ENCODE measurements around the gene PSMA5.

Gene PSMA5

GRCh38 chr1:109444346-109444745 is 18.1 kb upstream of the PSMA5 start:
- no peaks in the 10 kb centered on the region for H3K27me3 ChIP-seq (ENCODE audit: insufficient read depth, insufficient read length)

DNA sequence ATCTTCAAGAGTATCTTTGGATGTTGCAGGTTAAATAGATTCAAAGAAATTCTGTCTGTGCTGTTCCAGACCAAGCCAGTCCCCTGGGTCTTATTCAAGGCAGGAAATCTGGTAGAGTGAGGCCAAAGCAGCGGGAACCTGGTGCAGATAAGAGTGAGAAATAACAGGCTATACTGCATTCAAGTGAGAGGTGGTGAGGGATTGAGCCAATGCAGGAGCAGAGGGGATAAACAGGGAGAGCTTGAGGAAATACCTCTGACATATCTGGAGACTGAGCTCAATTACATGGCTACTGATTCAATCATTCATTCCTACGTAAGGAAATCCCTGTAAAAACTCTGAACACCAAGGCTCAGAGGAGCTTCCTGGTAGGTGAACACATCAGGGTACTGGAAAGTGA is 17.2 kb upstream of the PSMA5 start:
- no peak for TF ChIP-seq YY1 (IDR thresholded peaks at IDR 0.05; ENCODE audit: insufficient read depth, insufficient read length)
- no peak for TF ChIP-seq SUZ12 (IDR thresholded peaks at IDR 0.05; ENCODE audit: extremely low read depth, insufficient read depth, insufficient read length)
- TF ChIP-seq ZNF274 (IDR thresholded peaks at IDR 0.05; ENCODE audit: low read depth, low read length) = no peak
- Histone ChIP-seq H3K9me3 (ENCODE audit: insufficient read depth, low read length) (peaks cover 6% of the 10 kb centered on the region; the same call in 1 of the 2 replicates), H3K4me1 (ENCODE audit: insufficient read depth, insufficient read length) (no peaks in the 10 kb centered on the region), H3K27me3 (ENCODE audit: insufficient read depth, insufficient read length) (no peaks in the 10 kb centered on the region), H3K4me3 (ENCODE audit: insufficient read length, low read depth) (no peak overlapping the region), H3K36me3 (ENCODE audit: insufficient read depth, insufficient read length, low read length) (no peaks in the 10 kb centered on the region), H3K9ac (ENCODE audit: insufficient read length, low read depth) (no peak overlapping the region)
- DNase-seq (ENCODE audit: low read depth, low spot score) = no peak

More at GRCh38 chr1:109444346-109444745, 18.1 kb upstream of the PSMA5 start:
- peaks cover 6% of the 10 kb centered on the region; the same call in 1 of the 2 replicates for H3K9me3 ChIP-seq (ENCODE audit: insufficient read depth, low read length)
- TF ChIP-seq YY1 (IDR thresholded peaks at IDR 0.05; ENCODE audit: insufficient read depth, insufficient read length) (no peak), ZNF274 (IDR thresholded peaks at IDR 0.05; ENCODE audit: low read depth, low read length) (no peak), SUZ12 (IDR thresholded peaks at IDR 0.05; ENCODE audit: extremely low read depth, insufficient read depth, insufficient read length) (no peak)
- no peaks in the 10 kb centered on the region for H3K36me3 ChIP-seq (ENCODE audit: insufficient read depth, insufficient read length, low read length)
- no peak for DNase-seq (ENCODE audit: low read depth, low spot score)
- no peak overlapping the region for H3K4me3 ChIP-seq (ENCODE audit: insufficient read length, low read depth)
- H3K4me1 ChIP-seq (ENCODE audit: insufficient read depth, insufficient read length) = no peaks in the 10 kb centered on the region
- no peak overlapping the region for H3K9ac ChIP-seq (ENCODE audit: insufficient read length, low read depth)

DNA sequence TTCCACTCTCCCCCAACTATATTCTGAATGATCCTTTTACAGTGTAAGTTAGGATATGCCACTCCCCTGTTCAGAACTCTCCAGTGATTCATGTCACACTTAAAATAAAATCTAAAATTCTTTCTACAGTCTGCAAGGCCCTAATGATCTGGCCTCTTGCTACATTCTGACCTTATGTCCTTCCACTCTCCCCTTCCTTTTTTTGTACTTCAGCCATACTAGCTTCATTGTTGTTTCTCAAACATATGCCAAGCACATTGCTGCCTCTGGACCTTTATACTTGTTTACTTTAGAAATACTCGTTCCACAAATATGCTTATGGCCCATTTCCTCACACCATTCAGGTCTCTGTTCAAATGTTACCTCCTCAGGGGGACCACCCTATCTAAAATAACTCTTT is 14.8 kb upstream of the PSMA5 start:
- Histone ChIP-seq H3K4me3 (ENCODE audit: insufficient read length, low read depth) (no peak overlapping the region), H3K27me3 (ENCODE audit: insufficient read depth, insufficient read length) (no peaks in the 10 kb centered on the region)
- TF ChIP-seq ZNF274 (IDR thresholded peaks at IDR 0.05; ENCODE audit: low read depth, low read length) (no peak), SUZ12 (IDR thresholded peaks at IDR 0.05; ENCODE audit: extremely low read depth, insufficient read depth, insufficient read length) (no peak), YY1 (IDR thresholded peaks at IDR 0.05; ENCODE audit: insufficient read depth, insufficient read length) (no peak)

DNA sequence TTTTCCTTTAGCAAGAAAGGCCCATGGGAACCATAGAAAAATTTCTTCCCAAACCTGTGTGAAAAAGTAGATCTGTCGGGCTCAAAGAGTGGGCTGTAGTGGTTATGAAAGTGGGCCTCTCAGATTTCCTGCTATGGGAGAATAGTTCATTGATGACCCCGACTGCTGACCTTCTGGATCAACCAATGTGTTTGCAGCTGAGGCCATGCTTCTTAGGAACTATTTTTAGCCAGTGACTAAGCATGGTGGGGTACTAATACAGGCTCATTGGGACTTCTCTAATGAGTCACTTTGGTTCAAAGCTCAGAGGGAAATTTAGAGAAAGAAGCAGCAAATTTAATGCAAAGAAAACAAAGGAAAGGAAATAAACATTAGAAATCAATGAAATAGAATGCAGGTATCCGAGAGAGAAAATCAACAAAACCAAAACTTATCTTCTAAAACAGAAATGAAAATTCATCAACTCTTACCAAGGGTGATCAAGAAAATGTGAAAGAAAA is 12.6 kb upstream of the PSMA5 start:
- Histone ChIP-seq H3K27me3 (ENCODE audit: insufficient read depth, insufficient read length) (no peaks in the 10 kb centered on the region), H3K9ac (ENCODE audit: insufficient read length, low read depth) (no peak overlapping the region), H3K9me3 (ENCODE audit: insufficient read depth, low read length) (peaks cover 16% of the 10 kb centered on the region; the same call in 1 of the 2 replicates), H3K36me3 (ENCODE audit: insufficient read depth, insufficient read length, low read length) (no peaks in the 10 kb centered on the region), H3K4me3 (ENCODE audit: insufficient read length, low read depth) (no peak overlapping the region), H3K4me1 (ENCODE audit: insufficient read depth, insufficient read length) (no peaks in the 10 kb centered on the region)
- TF ChIP-seq SUZ12 (IDR thresholded peaks at IDR 0.05; ENCODE audit: extremely low read depth, insufficient read depth, insufficient read length) (no peak), ZNF274 (IDR thresholded peaks at IDR 0.05; ENCODE audit: low read depth, low read length) (no peak), YY1 (IDR thresholded peaks at IDR 0.05; ENCODE audit: insufficient read depth, insufficient read length) (no peak)
- DNase-seq (ENCODE audit: low read depth, low spot score) = no peak

More for the DNA sequence above, 14.8 kb upstream of the PSMA5 start:
- Histone ChIP-seq H3K4me1 (ENCODE audit: insufficient read depth, insufficient read length) (no peaks in the 10 kb centered on the region), H3K36me3 (ENCODE audit: insufficient read depth, insufficient read length, low read length) (no peaks in the 10 kb centered on the region), H3K9ac (ENCODE audit: insufficient read length, low read depth) (no peak overlapping the region), H3K9me3 (ENCODE audit: insufficient read depth, low read length) (peaks cover 6% of the 10 kb centered on the region; the same call in 1 of the 2 replicates)
- no peak for DNase-seq (ENCODE audit: low read depth, low spot score)

DNA sequence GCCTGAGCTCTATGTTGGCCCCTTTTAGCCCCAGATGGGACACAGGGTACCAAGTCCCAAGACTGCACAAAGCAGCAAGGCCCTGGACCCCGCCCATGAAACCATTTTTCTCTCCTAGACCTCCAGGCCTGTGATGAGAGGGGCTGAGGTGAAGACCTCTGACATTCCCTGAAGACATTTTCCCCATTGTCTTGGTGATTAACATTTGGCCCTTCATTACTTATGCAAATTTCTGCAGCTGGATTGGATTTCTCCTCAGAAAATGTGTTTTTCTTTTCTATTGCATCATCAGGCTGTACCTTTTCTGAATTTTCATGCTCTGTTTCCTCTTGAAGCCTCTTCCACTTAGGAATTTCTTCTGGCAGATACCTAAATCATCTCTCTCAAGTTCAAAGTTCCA is 8.2 kb upstream of the PSMA5 start:
- DNase-seq (ENCODE audit: low read depth, low spot score) = no peak
- Histone ChIP-seq H3K4me1 (ENCODE audit: insufficient read depth, insufficient read length) (no peaks in the 10 kb centered on the region), H3K36me3 (ENCODE audit: insufficient read depth, insufficient read length, low read length) (no peaks in the 10 kb centered on the region), H3K4me3 (ENCODE audit: insufficient read length, low read depth) (no peak overlapping the region), H3K9ac (ENCODE audit: insufficient read length, low read depth) (no peak overlapping the region), H3K9me3 (ENCODE audit: insufficient read depth, low read length) (peaks cover 18% of the 10 kb centered on the region; the same call in 1 of the 2 replicates), H3K27me3 (ENCODE audit: insufficient read depth, insufficient read length) (no peaks in the 10 kb centered on the region)
- TF ChIP-seq YY1 (IDR thresholded peaks at IDR 0.05; ENCODE audit: insufficient read depth, insufficient read length) = no peak
- no peak for TF ChIP-seq ZNF274 (IDR thresholded peaks at IDR 0.05; ENCODE audit: low read depth, low read length)
- TF ChIP-seq SUZ12 (IDR thresholded peaks at IDR 0.05; ENCODE audit: extremely low read depth, insufficient read depth, insufficient read length) = no peak

DNA sequence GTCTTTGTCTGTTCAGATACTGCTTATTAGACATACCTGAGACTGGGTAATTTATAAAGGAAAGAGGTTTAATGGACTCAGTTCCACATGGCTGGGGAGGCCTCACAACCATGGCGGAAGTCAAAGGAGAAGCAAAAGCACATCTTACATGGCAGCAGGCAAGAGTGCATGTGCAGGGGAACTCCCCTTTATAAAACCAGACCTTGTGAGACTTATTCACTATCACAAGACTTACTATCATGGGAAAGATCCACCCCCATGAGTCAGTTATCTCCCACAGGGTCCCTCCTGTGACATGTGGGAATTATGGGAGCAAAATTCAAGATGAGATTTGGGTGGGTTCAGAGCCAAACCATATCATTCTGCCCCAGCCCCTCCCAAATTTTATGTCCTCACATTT is 7.1 kb upstream of the PSMA5 start:
- DNase-seq (ENCODE audit: low read depth, low spot score) = no peak
- H3K4me3 ChIP-seq (ENCODE audit: insufficient read length, low read depth) = no peak overlapping the region
- H3K9ac ChIP-seq (ENCODE audit: insufficient read length, low read depth) = no peak overlapping the region
- H3K9me3 ChIP-seq (ENCODE audit: insufficient read depth, low read length) = peaks cover 18% of the 10 kb centered on the region; the same call in 1 of the 2 replicates
- no peak for TF ChIP-seq YY1 (IDR thresholded peaks at IDR 0.05; ENCODE audit: insufficient read depth, insufficient read length)
- TF ChIP-seq SUZ12 (IDR thresholded peaks at IDR 0.05; ENCODE audit: extremely low read depth, insufficient read depth, insufficient read length) = no peak
- TF ChIP-seq ZNF274 (IDR thresholded peaks at IDR 0.05; ENCODE audit: low read depth, low read length) = no peak
- H3K27me3 ChIP-seq (ENCODE audit: insufficient read depth, insufficient read length) = no peaks in the 10 kb centered on the region
- H3K36me3 ChIP-seq (ENCODE audit: insufficient read depth, insufficient read length, low read length) = no peaks in the 10 kb centered on the region
- H3K4me1 ChIP-seq (ENCODE audit: insufficient read depth, insufficient read length) = no peaks in the 10 kb centered on the region

- Histone ChIP-seq H3K27me3 (ENCODE audit: insufficient read depth, insufficient read length) (no peaks in the 10 kb centered on the region), H3K36me3 (ENCODE audit: insufficient read depth, insufficient read length, low read length) (no peaks in the 10 kb centered on the region), H3K9ac (ENCODE audit: insufficient read length, low read depth) (no peak overlapping the region), H3K9me3 (ENCODE audit: insufficient read depth, low read length) (peaks cover 18% of the 10 kb centered on the region; the same call in 1 of the 2 replicates), H3K4me1 (ENCODE audit: insufficient read depth, insufficient read length) (no peaks in the 10 kb centered on the region), H3K4me3 (ENCODE audit: insufficient read length, low read depth) (no peak overlapping the region)
- DNase-seq (ENCODE audit: low read depth, low spot score) = no peak
- no peak for TF ChIP-seq SUZ12 (IDR thresholded peaks at IDR 0.05; ENCODE audit: extremely low read depth, insufficient read depth, insufficient read length)
- no peak for TF ChIP-seq ZNF274 (IDR thresholded peaks at IDR 0.05; ENCODE audit: low read depth, low read length)
Measured at GRCh38 chr1:109432336-109432735, 6.1 kb upstream of the PSMA5 start.
